HepG2 (cell line): ENCODE data around the gene WFDC13.

Source experiments
- GABPB1 ChIP-seq: IDR thresholded peaks from 2 replicates; pipeline ENCODE4 v1.6.1; 2016; ENCODE audit warnings: mild to moderate bottlenecking, missing genetic modification reagents, moderate library complexity, missing compliant biosample characterization
- TAF1 ChIP-seq: sonication (generic); formaldehyde crosslinking; IDR thresholded peaks from 2 replicates; pipeline ENCODE4 v1.4.0; 2020; ENCODE audit warnings: missing genetic modification reagents
- TF ChIP-seq, protein P1 (sequence below): sonication (generic); formaldehyde crosslinking; IDR thresholded peaks from 2 replicates; pipeline ENCODE4 v1.5.0; 2020; ENCODE audit warnings: mild to moderate bottlenecking, missing genetic modification reagents, moderate library complexity
- TF ChIP-seq, protein P2 (sequence below): sonication (generic); formaldehyde crosslinking; IDR thresholded peaks from one replicate; pipeline ENCODE4 v1.5.1; 2020; ENCODE audit warnings: mild to moderate bottlenecking, missing genetic modification reagents; ENCODE audit errors: not compliant biosample characterization
- TF ChIP-seq, protein P3 (sequence below), 2 experiments: sonication (generic) in 1 of 2; formaldehyde crosslinking in 1 of 2; IDR thresholded peaks; 2 replicates each; pipeline versions ENCODE4 v1.5.1 to v1.6.1; 2011 to 2020; ENCODE audit warnings: borderline replicate concordance in 1 of 2, low read depth in 1 of 2, low read length in 1 of 2, mild to moderate bottlenecking in 1 of 2, missing genetic modification reagents in 1 of 2, moderate library complexity in 1 of 2

DNA sequence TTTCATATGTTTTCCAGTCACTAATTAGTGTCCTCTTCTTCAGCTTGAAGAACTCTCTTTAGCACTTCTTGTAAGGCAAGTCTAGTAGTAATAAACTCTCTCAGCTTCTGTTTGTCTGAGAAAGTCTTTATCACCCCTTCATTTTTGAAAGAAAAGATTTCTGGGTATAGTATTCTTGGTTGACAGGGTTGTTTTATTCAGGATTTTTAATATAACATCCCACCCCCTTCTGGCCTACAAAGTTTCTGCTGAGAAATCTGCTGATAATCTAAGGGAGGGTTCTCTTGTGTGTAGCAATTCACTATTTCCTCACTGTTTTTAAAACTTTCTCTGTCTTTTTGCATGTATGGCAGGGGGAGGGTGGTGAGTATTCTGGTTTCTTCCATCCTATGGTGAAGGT, 22.2 kb upstream of the WFDC13 start:
- TF ChIP-seq, protein P1, sequence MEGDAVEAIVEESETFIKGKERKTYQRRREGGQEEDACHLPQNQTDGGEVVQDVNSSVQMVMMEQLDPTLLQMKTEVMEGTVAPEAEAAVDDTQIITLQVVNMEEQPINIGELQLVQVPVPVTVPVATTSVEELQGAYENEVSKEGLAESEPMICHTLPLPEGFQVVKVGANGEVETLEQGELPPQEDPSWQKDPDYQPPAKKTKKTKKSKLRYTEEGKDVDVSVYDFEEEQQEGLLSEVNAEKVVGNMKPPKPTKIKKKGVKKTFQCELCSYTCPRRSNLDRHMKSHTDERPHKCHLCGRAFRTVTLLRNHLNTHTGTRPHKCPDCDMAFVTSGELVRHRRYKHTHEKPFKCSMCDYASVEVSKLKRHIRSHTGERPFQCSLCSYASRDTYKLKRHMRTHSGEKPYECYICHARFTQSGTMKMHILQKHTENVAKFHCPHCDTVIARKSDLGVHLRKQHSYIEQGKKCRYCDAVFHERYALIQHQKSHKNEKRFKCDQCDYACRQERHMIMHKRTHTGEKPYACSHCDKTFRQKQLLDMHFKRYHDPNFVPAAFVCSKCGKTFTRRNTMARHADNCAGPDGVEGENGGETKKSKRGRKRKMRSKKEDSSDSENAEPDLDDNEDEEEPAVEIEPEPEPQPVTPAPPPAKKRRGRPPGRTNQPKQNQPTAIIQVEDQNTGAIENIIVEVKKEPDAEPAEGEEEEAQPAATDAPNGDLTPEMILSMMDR (CRISPR knock-in tag): no peak
- TF ChIP-seq GABPB1 (CRISPR knock-in tag) (no peak), TAF1 (no peak)
- TF ChIP-seq, protein P2, sequence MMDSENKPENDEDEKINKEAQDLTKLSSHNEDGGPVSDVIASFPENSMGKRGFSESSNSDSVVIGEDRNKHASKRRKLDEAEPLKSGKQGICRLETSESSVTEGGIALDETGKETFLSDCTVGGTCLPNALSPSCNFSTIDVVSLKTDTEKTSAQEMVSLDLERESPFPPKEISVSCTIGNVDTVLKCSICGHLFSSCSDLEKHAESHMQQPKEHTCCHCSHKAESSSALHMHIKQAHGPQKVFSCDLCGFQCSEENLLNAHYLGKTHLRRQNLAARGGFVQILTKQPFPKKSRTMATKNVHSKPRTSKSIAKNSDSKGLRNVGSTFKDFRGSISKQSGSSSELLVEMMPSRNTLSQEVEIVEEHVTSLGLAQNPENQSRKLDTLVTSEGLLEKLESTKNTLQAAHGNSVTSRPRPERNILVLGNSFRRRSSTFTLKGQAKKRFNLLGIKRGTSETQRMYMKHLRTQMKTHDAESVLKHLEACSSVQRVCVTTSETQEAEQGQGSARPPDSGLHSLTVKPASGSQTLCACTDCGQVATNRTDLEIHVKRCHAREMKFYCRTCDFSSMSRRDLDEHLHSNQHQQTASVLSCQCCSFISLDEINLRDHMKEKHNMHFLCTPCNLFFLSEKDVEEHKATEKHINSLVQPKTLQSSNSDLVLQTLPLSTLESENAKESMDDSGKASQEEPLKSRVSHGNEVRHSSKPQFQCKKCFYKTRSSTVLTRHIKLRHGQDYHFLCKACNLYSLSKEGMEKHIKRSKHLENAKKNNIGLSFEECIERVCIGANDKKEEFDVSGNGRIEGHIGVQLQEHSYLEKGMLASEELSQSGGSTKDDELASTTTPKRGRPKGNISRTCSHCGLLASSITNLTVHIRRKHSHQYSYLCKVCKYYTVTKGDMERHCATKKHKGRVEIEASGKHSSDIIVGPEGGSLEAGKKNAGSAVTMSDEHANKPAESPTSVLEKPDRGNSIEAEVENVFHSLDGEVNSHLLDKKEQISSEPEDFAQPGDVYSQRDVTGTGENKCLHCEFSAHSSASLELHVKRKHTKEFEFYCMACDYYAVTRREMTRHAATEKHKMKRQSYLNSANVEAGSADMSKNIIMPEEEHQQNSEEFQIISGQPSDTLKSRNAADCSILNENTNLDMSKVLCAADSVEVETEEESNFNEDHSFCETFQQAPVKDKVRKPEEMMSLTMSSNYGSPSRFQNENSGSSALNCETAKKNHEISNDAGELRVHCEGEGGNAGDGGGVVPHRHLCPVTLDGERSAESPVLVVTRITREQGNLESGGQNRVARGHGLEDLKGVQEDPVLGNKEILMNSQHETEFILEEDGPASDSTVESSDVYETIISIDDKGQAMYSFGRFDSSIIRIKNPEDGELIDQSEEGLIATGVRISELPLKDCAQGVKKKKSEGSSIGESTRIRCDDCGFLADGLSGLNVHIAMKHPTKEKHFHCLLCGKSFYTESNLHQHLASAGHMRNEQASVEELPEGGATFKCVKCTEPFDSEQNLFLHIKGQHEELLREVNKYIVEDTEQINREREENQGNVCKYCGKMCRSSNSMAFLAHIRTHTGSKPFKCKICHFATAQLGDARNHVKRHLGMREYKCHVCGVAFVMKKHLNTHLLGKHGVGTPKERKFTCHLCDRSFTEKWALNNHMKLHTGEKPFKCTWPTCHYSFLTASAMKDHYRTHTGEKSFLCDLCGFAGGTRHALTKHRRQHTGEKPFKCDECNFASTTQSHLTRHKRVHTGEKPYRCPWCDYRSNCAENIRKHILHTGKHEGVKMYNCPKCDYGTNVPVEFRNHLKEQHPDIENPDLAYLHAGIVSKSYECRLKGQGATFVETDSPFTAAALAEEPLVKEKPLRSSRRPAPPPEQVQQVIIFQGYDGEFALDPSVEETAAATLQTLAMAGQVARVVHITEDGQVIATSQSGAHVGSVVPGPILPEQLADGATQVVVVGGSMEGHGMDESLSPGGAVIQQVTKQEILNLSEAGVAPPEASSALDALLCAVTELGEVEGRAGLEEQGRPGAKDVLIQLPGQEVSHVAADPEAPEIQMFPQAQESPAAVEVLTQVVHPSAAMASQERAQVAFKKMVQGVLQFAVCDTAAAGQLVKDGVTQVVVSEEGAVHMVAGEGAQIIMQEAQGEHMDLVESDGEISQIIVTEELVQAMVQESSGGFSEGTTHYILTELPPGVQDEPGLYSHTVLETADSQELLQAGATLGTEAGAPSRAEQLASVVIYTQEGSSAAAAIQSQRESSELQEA (CRISPR knock-in tag): no peak
- TF ChIP-seq, protein P3, sequence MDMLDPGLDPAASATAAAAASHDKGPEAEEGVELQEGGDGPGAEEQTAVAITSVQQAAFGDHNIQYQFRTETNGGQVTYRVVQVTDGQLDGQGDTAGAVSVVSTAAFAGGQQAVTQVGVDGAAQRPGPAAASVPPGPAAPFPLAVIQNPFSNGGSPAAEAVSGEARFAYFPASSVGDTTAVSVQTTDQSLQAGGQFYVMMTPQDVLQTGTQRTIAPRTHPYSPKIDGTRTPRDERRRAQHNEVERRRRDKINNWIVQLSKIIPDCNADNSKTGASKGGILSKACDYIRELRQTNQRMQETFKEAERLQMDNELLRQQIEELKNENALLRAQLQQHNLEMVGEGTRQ (IDR thresholded peaks at IDR 0.05; ENCODE audit: low read depth, low read length): no peak
- TF ChIP-seq, protein P3 (CRISPR knock-in tag; IDR thresholded peaks at IDR 0.05; ENCODE audit: borderline replicate concordance): no peak
